GM12874 (cell line): ENCODE results near the gene MRPL19.

Experiments used
- CTCF ChIP-seq: IDR thresholded peaks from 2 replicates; pipeline ENCODE4 v1.5.1; 2011; ENCODE audit warnings: low read depth, mild to moderate bottlenecking, control low read depth, low read length, moderate library complexity; ENCODE audit not compliant: insufficient read depth

The MRPL19 gene

GRCh38 chr2:75633620-75634019 lies 13.0 kb upstream of the MRPL19 start:
- no peak for TF ChIP-seq CTCF

- no peak for TF ChIP-seq CTCF
Observed at GRCh38 chr2:75634945-75635344, 11.6 kb upstream of the MRPL19 start.

GRCh38 chr2:75637568-75637967 lies 9.0 kb upstream of the MRPL19 start:
- no peak for TF ChIP-seq CTCF

- TF ChIP-seq CTCF, result peak; percentile 98
Observed at GRCh38 chr2:75640621-75641121, 5.9 kb upstream of the MRPL19 start.

GRCh38 chr2:75641587-75641986 lies 5.0 kb upstream of the MRPL19 start:
- no peak for TF ChIP-seq CTCF

- TF ChIP-seq CTCF, result no peak
Observed at GRCh38 chr2:75643980-75644379, 2.6 kb upstream of the MRPL19 start.

GRCh38 chr2:75645643-75646042 lies 940 bp upstream of the MRPL19 start:
- no peak for TF ChIP-seq CTCF
